Smooth muscle cell (in vitro differentiated cells): Measurements from ENCODE around the gene FAM186B. TPM values are rescaled to one million over a fixed set of nuclear protein-coding genes. Genes with fewer than 3 reads are reported as not detected.

Experiments
- DNase-seq: peaks from one replicate; lab custom pipeline; 2025; ENCODE audit not compliant: unreplicated experiment; lab: John Stamatoyannopoulos, UW
- H2AFZ ChIP-seq: fragments of 200-600 bp; sonication (generic); 2 replicates; pipeline ENCODE4 v1.6.0; 2016; ENCODE audit warnings: antibody characterized with exemption, low read depth, mild to moderate bottlenecking
- H3F3A ChIP-seq: fragments of 200-600 bp; sonication (generic); 2 replicates; pipeline ENCODE4 v1.6.0; 2017; ENCODE audit warnings: antibody characterized with exemption, low read depth
- H3K27ac ChIP-seq: fragments of 200-600 bp; sonication (generic); 2 replicates; pipeline ENCODE4 v1.5.1; 2016; ENCODE audit warnings: low read depth, mild to moderate bottlenecking
- H3K27me3 ChIP-seq: fragments of 200-600 bp; sonication (generic); 2 replicates; pipeline ENCODE4 v1.6.1; 2016; ENCODE audit warnings: low read depth, mild to moderate bottlenecking
- H3K36me3 ChIP-seq: fragments of 200-600 bp; sonication (generic); 2 replicates; pipeline ENCODE4 v1.5.1; 2016; ENCODE audit warnings: low read depth
- H3K4me1 ChIP-seq: fragments of 200-600 bp; sonication (generic); 2 replicates; pipeline ENCODE4 v1.5.1; 2016; ENCODE audit warnings: low read depth
- H3K4me2 ChIP-seq: fragments of 200-600 bp; sonication (generic); 2 replicates; pipeline ENCODE4 v1.6.0; 2016; ENCODE audit warnings: mild to moderate bottlenecking
- H3K4me3 ChIP-seq: fragments of 200-600 bp; sonication (generic); 2 replicates; pipeline ENCODE4 v1.5.1; 2016; ENCODE audit warnings: mild to moderate bottlenecking
- H3K79me2 ChIP-seq: fragments of 200-600 bp; sonication (generic); 2 replicates; pipeline ENCODE4 v1.6.0; 2016; ENCODE audit warnings: low read depth, mild to moderate bottlenecking
- H3K9ac ChIP-seq: fragments of 200-600 bp; sonication (generic); 2 replicates; pipeline ENCODE4 v1.6.0; 2016; ENCODE audit warnings: low read depth
- H3K9me3 ChIP-seq: fragments of 200-600 bp; sonication (generic); replicated peaks from 2 replicates; pipeline ENCODE4 v1.5.1; 2016; ENCODE audit warnings: low read depth
- H4K20me1 ChIP-seq: fragments of 200-600 bp; sonication (generic); 2 replicates; pipeline ENCODE4 v1.6.0; 2016; ENCODE audit warnings: low read depth
- CTCF ChIP-seq: fragments of 200-600 bp; sonication (generic); IDR thresholded peaks from 2 replicates; pipeline ENCODE4 v1.5.1; 2017; ENCODE audit warnings: borderline replicate concordance, mild to moderate bottlenecking, antibody characterized with exemption; ENCODE audit not compliant: insufficient read depth, poor library complexity, severe bottlenecking
- WGBS: methylation state at CpG from one replicate; pipeline ENCODE4 v1.1.7; 2016; ENCODE audit warnings: low lambda C conversion rate; 5-methylcytosine and 5-hydroxymethylcytosine counted together
- polyA plus RNA-seq: library from polyadenylated mRNA; unstranded; fragments of >200 nt; fragmentation: Nextera tagmentation; extraction: Ambion mirVana; gene quantifications from 2 replicates; pipeline ENCODE4 v1.2.1, GENCODE V29; 2016
- total RNA-seq: library from RNA; depleted of rRNA; stranded (reverse); fragments of >200 nt; gene quantifications from 2 replicates; pipeline ENCODE4 v1.2.3, GENCODE V29; 2014

The FAM186B gene
- total and polyA plus RNA-seq, 2 experiments from 2014 or later, result 0.18 to 1.3 TPM

GRCh38 chr12:49641748-49642369, 36.4 kb upstream of the FAM186B start:
- H3K9me3 ChIP-seq, result no peaks in the 10 kb centered on the region
- peak overlapping the region; percentile 84 for H3K27ac ChIP-seq
- peaks cover 19% of the 10 kb centered on the region for H3F3A ChIP-seq
- no peak overlapping the region for H3K9ac ChIP-seq
- H4K20me1 ChIP-seq, result no peaks in the 10 kb centered on the region
- TF ChIP-seq CTCF, result no peak
- no peaks in the 10 kb centered on the region for H3K27me3 ChIP-seq
- H3K79me2 ChIP-seq, result no peaks in the 10 kb centered on the region
- no peak overlapping the region for H3K4me3 ChIP-seq
- no peaks in the 10 kb centered on the region for H3K4me1 ChIP-seq
- no peaks in the 10 kb centered on the region for H3K36me3 ChIP-seq
- no peak overlapping the region for H2AFZ ChIP-seq
- 95% methylated on average over 17 of the region's 17 CpGs for WGBS
- H3K4me2 ChIP-seq, result no peak overlapping the region
- no peak for DNase-seq

GRCh38 chr12:49636979-49637755, 31.7 kb upstream of the FAM186B start:
- no peaks in the 10 kb centered on the region for H3K4me1 ChIP-seq
- H3K36me3 ChIP-seq, result no peaks in the 10 kb centered on the region
- no peaks in the 10 kb centered on the region for H4K20me1 ChIP-seq
- H2AFZ ChIP-seq, result no peak overlapping the region
- 31% methylated on average over 9 of the region's 9 CpGs for WGBS
- DNase-seq, result peak; percentile 7
- no peaks in the 10 kb centered on the region for H3K9me3 ChIP-seq
- TF ChIP-seq CTCF, result peak; percentile 55
- no peaks in the 10 kb centered on the region for H3K27me3 ChIP-seq
- no peaks in the 10 kb centered on the region for H3K79me2 ChIP-seq
- peaks cover 19% of the 10 kb centered on the region for H3F3A ChIP-seq
- H3K27ac ChIP-seq, result no peak overlapping the region
- no peak overlapping the region for H3K9ac ChIP-seq
- no peak overlapping the region for H3K4me3 ChIP-seq
- H3K4me2 ChIP-seq, result peak overlapping the region; percentile 23

- no peak overlapping the region for H3K9ac ChIP-seq
- no peaks in the 10 kb centered on the region for H3K9me3 ChIP-seq
- 91% methylated on average over 13 of the region's 13 CpGs for WGBS
- no peak for DNase-seq
- H3F3A ChIP-seq, result peaks cover 14% of the 10 kb centered on the region
- TF ChIP-seq CTCF, result no peak
- no peak overlapping the region for H2AFZ ChIP-seq
- H3K4me3 ChIP-seq, result no peak overlapping the region
- no peak overlapping the region for H3K4me2 ChIP-seq
- H3K79me2 ChIP-seq, result no peaks in the 10 kb centered on the region
- H4K20me1 ChIP-seq, result no peaks in the 10 kb centered on the region
- H3K27me3 ChIP-seq, result no peaks in the 10 kb centered on the region
- H3K27ac ChIP-seq, result no peak overlapping the region
- H3K36me3 ChIP-seq, result no peaks in the 10 kb centered on the region
- no peaks in the 10 kb centered on the region for H3K4me1 ChIP-seq
Observed at GRCh38 chr12:49636574-49636973, 31.1 kb upstream of the FAM186B start.
